Bronchial epithelial cell (primary cell): Measurements from ENCODE around the gene USP49. TPM values are rescaled to one million over a fixed set of nuclear protein-coding genes. Genes with fewer than 3 reads are reported as not detected.

Experiments
- DNase-seq: peaks from one replicate; pipeline ENCODE4 v3.0.0-alpha.2; 2010; ENCODE audit warnings: low read depth
- FAIRE-seq: peaks from 2 replicates; lab custom pipeline; 2011; peaks lifted over from hg19 to GRCh38; lab: Jason Lieb, UNC
- H3K27me3 ChIP-seq: 2 replicates; pipeline ENCODE4 v1.5.1; 2011; ENCODE audit warnings: low read length; ENCODE audit not compliant: control insufficient read depth, insufficient read depth
- H3K36me3 ChIP-seq: 2 replicates; pipeline ENCODE4 v1.5.1; 2011; ENCODE audit warnings: low read length; ENCODE audit not compliant: control insufficient read depth, insufficient read depth
- H3K4me3 ChIP-seq: 2 replicates; pipeline ENCODE4 v1.5.1; 2011; ENCODE audit warnings: mild to moderate bottlenecking, low read depth, low read length, control low read depth
- CTCF ChIP-seq: IDR thresholded peaks from 2 replicates; pipeline ENCODE4 v1.5.1; 2011; ENCODE audit warnings: mild to moderate bottlenecking, moderate library complexity, low read length, control low read depth, inconsistent platforms; ENCODE audit not compliant: insufficient read depth, severe bottlenecking
- total RNA-seq: library from RNA; depleted of rRNA; stranded (reverse); fragments of >200 nt; gene quantifications from 2 replicates; pipeline ENCODE4 v1.2.1, GENCODE V29; 2014

Gene USP49
- total RNA-seq, 1 donor from 2014 or later = 1.6 TPM

- Histone ChIP-seq H3K27me3 (no peaks in the 10 kb centered on the region), H3K4me3 (no peak overlapping the region), H3K36me3 (no peaks in the 10 kb centered on the region)
- TF ChIP-seq CTCF = no peak
- DNase-seq (peak; percentile 97), FAIRE-seq (no peak)
These were observed 70.3 kb downstream of the USP49 start for GRCh38 chr6:41824571-41825569.

GRCh38 chr6:41823178-41823577 lies 72.0 kb downstream of the USP49 start:
- Histone ChIP-seq H3K27me3 (no peaks in the 10 kb centered on the region), H3K4me3 (no peak overlapping the region), H3K36me3 (no peaks in the 10 kb centered on the region)
- no peak for FAIRE-seq
- no peak for TF ChIP-seq CTCF
- no peak for DNase-seq

GRCh38 chr6:41822021-41822420 lies 73.2 kb downstream of the USP49 start:
- no peak overlapping the region for H3K4me3 ChIP-seq
- no peak for TF ChIP-seq CTCF
- H3K36me3 ChIP-seq = no peaks in the 10 kb centered on the region
- FAIRE-seq = no peak
- no peak for DNase-seq
- no peaks in the 10 kb centered on the region for H3K27me3 ChIP-seq

- FAIRE-seq = no peak
- no peak for DNase-seq
- Histone ChIP-seq H3K27me3 (no peaks in the 10 kb centered on the region), H3K36me3 (no peaks in the 10 kb centered on the region), H3K4me3 (no peak overlapping the region)
- TF ChIP-seq CTCF = no peak
These were observed 73.9 kb downstream of the USP49 start for GRCh38 chr6:41821266-41821665.

GRCh38 chr6:41818271-41819054 lies 76.7 kb downstream of the USP49 start:
- Histone ChIP-seq H3K27me3 (no peaks in the 10 kb centered on the region), H3K4me3 (no peak overlapping the region), H3K36me3 (no peaks in the 10 kb centered on the region)
- peak; percentile 69 for DNase-seq
- peak; percentile 86 for FAIRE-seq
- TF ChIP-seq CTCF = no peak
